Amniotic stem cell (primary cell): ENCODE results near the gene MED28.

Source experiments
- DNase-seq: peaks from one replicate; lab custom pipeline; 2025; lab: John Stamatoyannopoulos, UW

Gene MED28

DNA sequence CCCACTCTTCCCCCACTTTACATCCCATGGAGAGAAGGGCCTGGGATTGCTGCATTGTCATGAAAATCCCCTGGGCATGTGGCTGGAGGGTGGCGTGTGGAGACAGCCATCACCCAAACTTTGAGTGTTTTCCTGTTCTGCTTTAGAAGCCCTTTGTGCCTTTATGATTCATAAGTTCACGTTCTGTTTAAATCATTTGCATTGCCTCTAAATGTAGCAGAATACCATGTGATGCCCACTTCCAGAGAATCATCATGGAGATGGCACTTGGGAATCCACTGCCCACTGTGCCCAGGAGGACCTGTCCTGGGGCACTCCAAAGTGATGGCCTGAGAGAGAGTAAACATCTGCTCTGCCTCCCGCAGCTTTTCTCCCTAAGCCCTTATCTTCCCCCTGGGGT, 52.8 kb downstream of the MED28 start:
- DNase-seq: no peak

- no peak for DNase-seq
Observed at GRCh38 chr4:17667653-17668201, 53.3 kb downstream of the MED28 start.

GRCh38 chr4:17670423-17670822, 56.0 kb downstream of the MED28 start:
- no peak for DNase-seq

- no peak for DNase-seq
Observed at GRCh38 chr4:17680559-17681280, 66.3 kb downstream of the MED28 start.

- no peak for DNase-seq
Observed at GRCh38 chr4:17681281-17682221, 67.1 kb downstream of the MED28 start.

DNA sequence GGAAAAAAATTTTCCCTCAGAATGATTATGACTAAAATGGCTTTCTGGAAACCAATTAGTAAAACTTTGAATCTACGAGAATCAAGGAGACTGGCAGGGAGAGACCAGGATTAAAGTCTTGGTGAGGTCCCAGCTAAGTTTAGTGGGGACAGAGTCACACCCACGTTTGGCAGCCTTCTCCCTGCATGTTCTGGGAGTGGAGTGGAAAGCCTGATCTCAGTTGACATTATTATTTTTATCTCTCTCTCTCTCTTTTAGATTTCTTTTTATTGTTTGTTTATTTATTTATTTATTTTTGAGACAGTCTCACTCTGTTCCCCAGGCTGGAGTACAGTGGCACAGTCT, 67.8 kb downstream of the MED28 start:
- DNase-seq: no peak
